ENCODE results near the gene ASPHD1. TPM values are rescaled to one million over a fixed set of nuclear protein-coding genes. Genes with fewer than 3 reads are reported as not detected.

ASPHD1 gene
- total RNA-seq, 1 donor from 2014 or later = not detected

DNA sequence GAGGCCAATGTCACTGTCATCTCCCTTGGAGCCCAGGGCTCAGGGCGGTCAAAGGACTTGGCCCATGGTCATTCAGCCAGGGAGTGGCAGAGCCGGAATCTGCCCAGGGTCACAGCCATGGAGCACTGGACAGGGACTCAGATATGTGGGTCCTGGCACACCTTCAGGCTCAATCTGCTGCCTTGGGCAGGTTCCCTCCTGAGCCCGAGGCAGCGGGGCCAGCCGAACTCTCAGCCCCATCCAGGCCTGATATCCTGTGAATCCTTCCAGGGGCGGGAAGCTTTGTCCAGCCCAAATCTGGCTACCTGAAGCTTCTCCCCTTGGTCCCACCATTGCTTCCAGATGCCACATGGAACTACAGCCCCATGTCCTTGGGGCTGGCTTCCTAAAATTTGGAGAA lies 25.1 kb upstream of the ASPHD1 start:
- H3K27ac ChIP-seq = no peak overlapping the region
- H3K4me3 ChIP-seq = no peak overlapping the region
- H3K9me3 ChIP-seq = no peaks in the 10 kb centered on the region
- no peak for DNase-seq (ENCODE audit: low spot score in 2 of 2)
- intact Hi-C loops (cut with DNase I) = no loop called here
- H3K36me3 ChIP-seq = no peaks in the 10 kb centered on the region
- peaks cover 18% of the 10 kb centered on the region for H3K27me3 ChIP-seq
- peaks cover 0 to 4% of the 10 kb centered on the region in 2 donors for H3K4me1 ChIP-seq
- no peak for TF ChIP-seq CTCF (IDR thresholded peaks at IDR 0.05)

DNA sequence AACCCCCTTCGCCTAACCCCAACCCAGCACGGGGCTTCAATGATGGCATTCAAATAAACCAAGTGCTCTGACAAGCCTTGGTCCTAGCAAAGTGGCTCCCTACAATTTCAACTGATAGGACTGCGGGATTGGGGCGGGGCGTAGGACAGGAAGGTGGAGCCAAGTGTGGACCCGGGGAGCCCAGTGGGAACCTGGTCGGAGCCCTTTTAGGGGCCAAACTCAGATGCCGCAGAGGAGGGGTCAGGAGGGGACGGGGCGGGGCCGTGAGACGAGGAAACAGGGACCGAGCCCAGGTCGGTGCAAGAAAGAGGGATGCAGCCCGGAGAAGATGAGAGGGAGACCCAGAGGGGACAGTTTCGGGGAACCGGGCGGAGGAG lies 24.1 kb upstream of the ASPHD1 start:
- no peak for DNase-seq (ENCODE audit: low spot score in 2 of 2)
- intact Hi-C loops (cut with DNase I) = no loop called here
- no peak overlapping the region for H3K4me3 ChIP-seq
- TF ChIP-seq CTCF (IDR thresholded peaks at IDR 0.05) = no peak
- H3K27me3 ChIP-seq = peaks cover 18% of the 10 kb centered on the region
- H3K9me3 ChIP-seq = no peaks in the 10 kb centered on the region
- H3K36me3 ChIP-seq = no peaks in the 10 kb centered on the region
- peaks cover 0 to 4% of the 10 kb centered on the region in 2 donors for H3K4me1 ChIP-seq
- H3K27ac ChIP-seq = no peak overlapping the region

- DNase-seq (ENCODE audit: low spot score in 2 of 2) = no peak
- TF ChIP-seq CTCF (IDR thresholded peaks at IDR 0.05) = no peak
- Histone ChIP-seq H3K4me3 (peak overlapping the region in 1 of 2 donors; percentile 28), H3K9me3 (no peaks in the 10 kb centered on the region), H3K27me3 (peaks cover 18% of the 10 kb centered on the region), H3K4me1 (peaks cover 0 to 4% of the 10 kb centered on the region in 2 donors), H3K27ac (no peak overlapping the region), H3K36me3 (no peaks in the 10 kb centered on the region)
- intact Hi-C loops (cut with DNase I) = no loop called here
Measured at GRCh38 chr16:29876594-29877249, 23.6 kb upstream of the ASPHD1 start.

DNA sequence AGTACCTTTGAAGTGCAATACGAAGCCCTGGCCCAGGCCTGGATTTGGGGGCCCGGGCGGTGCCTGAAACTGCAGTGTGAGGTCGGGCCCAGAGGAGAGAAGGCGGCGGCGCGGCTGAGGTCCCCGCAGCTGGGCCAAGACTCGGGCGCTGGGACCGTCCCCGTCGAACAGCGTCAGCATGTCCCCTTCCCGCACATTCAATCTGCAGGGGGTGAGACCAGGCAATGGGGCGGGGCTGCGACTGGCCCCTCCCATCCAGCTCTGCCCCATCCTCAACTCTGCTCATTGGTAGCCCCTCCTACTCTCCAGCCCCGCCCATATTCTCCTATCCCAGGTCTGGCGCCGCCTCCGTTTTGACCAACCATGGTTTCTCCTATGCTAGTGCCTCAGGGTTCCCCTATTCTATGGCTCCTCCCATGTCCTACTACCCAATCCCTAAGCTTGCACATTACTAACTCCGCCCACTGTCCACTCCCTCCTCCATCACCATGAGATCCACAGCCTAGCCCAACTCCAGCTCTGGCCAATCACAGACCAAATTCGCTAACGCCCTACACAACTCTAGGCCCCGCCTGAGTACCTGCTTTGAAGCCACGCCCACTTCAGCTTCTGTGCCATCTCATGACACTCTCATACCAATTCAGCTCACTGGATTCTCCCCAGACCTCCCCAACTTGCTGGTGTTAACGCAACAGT lies 22.9 kb upstream of the ASPHD1 start:
- TF ChIP-seq CTCF (IDR thresholded peaks at IDR 0.05) = no peak
- Histone ChIP-seq H3K36me3 (no peaks in the 10 kb centered on the region), H3K4me1 (peaks cover 0 to 4% of the 10 kb centered on the region in 2 donors), H3K9me3 (no peaks in the 10 kb centered on the region), H3K4me3 (peak overlapping the region in 1 of 2 donors; percentile 28), H3K27me3 (peaks cover 18% of the 10 kb centered on the region), H3K27ac (no peak overlapping the region)
- intact Hi-C loops (cut with DNase I) = no loop called here
- no peak for DNase-seq (ENCODE audit: low spot score in 2 of 2)

GRCh38 chr16:29878172-29878571 lies 22.1 kb upstream of the ASPHD1 start:
- intact Hi-C loops (cut with DNase I) = no loop called here
- Histone ChIP-seq H3K9me3 (no peaks in the 10 kb centered on the region), H3K4me3 (no peak overlapping the region), H3K27ac (no peak overlapping the region), H3K27me3 (peaks cover 18% of the 10 kb centered on the region), H3K4me1 (peaks cover 0 to 4% of the 10 kb centered on the region in 2 donors), H3K36me3 (no peaks in the 10 kb centered on the region)
- no peak for DNase-seq (ENCODE audit: low spot score in 2 of 2)
- TF ChIP-seq CTCF (IDR thresholded peaks at IDR 0.05) = no peak

All from ascending aorta (tissue), 2 donors.